CD4-positive, alpha-beta T cell treated with Interleukin-15 for 1 hour (primary cell): ENCODE measurements around the gene RAD23B.

ENCODE experiments used
- DNase-seq: peaks from one replicate; pipeline ENCODE4 v3.0.0-alpha.2; 2020

Gene RAD23B

GRCh38 chr9:107337676-107338590 is 54.9 kb downstream of the RAD23B start:
- DNase-seq: no peak

- DNase-seq: no peak
Measured at GRCh38 chr9:107338911-107339659, 56.0 kb downstream of the RAD23B start.

- peak; percentile 67 for DNase-seq
Measured at GRCh38 chr9:107340920-107341632, 58.0 kb downstream of the RAD23B start.

- no peak for DNase-seq
Measured at GRCh38 chr9:107342476-107343161, 59.5 kb downstream of the RAD23B start.

GRCh38 chr9:107345327-107345726 is 62.2 kb downstream of the RAD23B start:
- no peak for DNase-seq

GRCh38 chr9:107348836-107349235 is 65.8 kb downstream of the RAD23B start:
- DNase-seq: no peak

- no peak for DNase-seq
Measured at GRCh38 chr9:107350443-107350842, 67.4 kb downstream of the RAD23B start.

- no peak for DNase-seq
Measured at GRCh38 chr9:107351382-107352045, 68.4 kb downstream of the RAD23B start.

- no peak for DNase-seq
Measured at GRCh38 chr9:107355394-107355793, 72.3 kb downstream of the RAD23B start.

- no peak for DNase-seq
Measured at GRCh38 chr9:107358986-107359385, 75.9 kb downstream of the RAD23B start.

- DNase-seq: no peak
Measured at GRCh38 chr9:107360098-107360497, 77.0 kb downstream of the RAD23B start.

- no peak for DNase-seq
Measured at GRCh38 chr9:107361816-107362215, 78.7 kb downstream of the RAD23B start.

GRCh38 chr9:107363516-107364152 is 80.6 kb downstream of the RAD23B start:
- no peak for DNase-seq

GRCh38 chr9:107367727-107368502 is 84.8 kb downstream of the RAD23B start:
- DNase-seq: no peak

GRCh38 chr9:107368696-107369095 is 85.6 kb downstream of the RAD23B start:
- DNase-seq: no peak

- DNase-seq: no peak
Measured at GRCh38 chr9:107373809-107374208, 90.7 kb downstream of the RAD23B start.

GRCh38 chr9:107375001-107375400 is 91.9 kb downstream of the RAD23B start:
- DNase-seq: no peak

GRCh38 chr9:107375651-107376369 is 92.7 kb downstream of the RAD23B start:
- no peak for DNase-seq

GRCh38 chr9:107378006-107378405 is 94.9 kb downstream of the RAD23B start:
- DNase-seq: no peak
